GM12878 (cell line): Measurements from ENCODE around the gene CEACAM21. TPM values are rescaled to one million over a fixed set of nuclear protein-coding genes. Genes with fewer than 3 reads are reported as not detected.

Source experiments
- ATAC-seq: fragments of 200-7000 bp; cut with Tn5 transposase; 3 replicates; pipeline ENCODE4 v1.9.1; 2020; ENCODE audit warnings: mild to moderate bottlenecking, moderate library complexity
- BruUV-seq: library from RNA; stranded (reverse); fragments of 400-500 nt; replicated peaks from 2 replicates; lab custom pipeline; 2021; lab: Mats Ljungman, UMichigan
- CTCF ChIA-PET: fragments of 300-600 bp; sonication (Branson Sonifier 250); formaldehyde crosslinking; extraction: SDS; loops from one replicate; lab custom pipeline; 2021; ENCODE audit warnings: inconsistent platforms; lab: Yijun Ruan, JAX
- POLR2A ChIA-PET: fragments of 350-600 bp; formaldehyde crosslinking; extraction: SDS; loops from one replicate; lab custom pipeline; 2021; ENCODE audit warnings: inconsistent platforms; lab: Charles Lee
- RAD21 ChIA-PET: fragments of 300-600 bp; sonication (Branson Sonifier 250); formaldehyde crosslinking; loops from one replicate; lab custom pipeline; 2023; ENCODE audit warnings: antibody characterized with exemption; ENCODE audit not compliant: unreplicated experiment; lab: Charles Lee
- SMC1A ChIA-PET: fragments of 300-600 bp; sonication (Branson Sonifier 250); formaldehyde crosslinking; loops from one replicate; lab custom pipeline; 2023; ENCODE audit not compliant: unreplicated experiment, uncharacterized antibody; lab: Charles Lee
- DNase-seq: peaks from one replicate; pipeline ENCODE4 v3.0.0-alpha.2; 2011; ENCODE audit warnings: low read depth, low spot score
- FAIRE-seq: peaks from 3 replicates; lab custom pipeline; 2011; peaks lifted over from hg19 to GRCh38; lab: Jason Lieb, UNC
- H2AFZ ChIP-seq: 2 replicates; pipeline ENCODE4 v1.6.0; 2011; ENCODE audit warnings: low read depth, low read length, control low read depth; ENCODE audit not compliant: control insufficient read depth
- H3K27ac ChIP-seq: 2 replicates; pipeline ENCODE4 v1.5.1; 2011; ENCODE audit warnings: control low read depth; ENCODE audit not compliant: control insufficient read depth, insufficient read depth
- H3K27me3 ChIP-seq, 2 experiments: replicated peaks in 1 of 2; 2 replicates each; pipeline versions ENCODE4 v1.6.0 to v1.6.1; 2011; ENCODE audit warnings: low read length in 1 of 2; ENCODE audit not compliant: control insufficient read depth in 2 of 2, insufficient read depth in 2 of 2
- H3K36me3 ChIP-seq, 2 experiments: 2 replicates each; pipeline ENCODE4 v1.5.1; 2011; ENCODE audit warnings: low read length in 1 of 2; ENCODE audit not compliant: control insufficient read depth in 2 of 2, insufficient read depth in 2 of 2
- H3K4me1 ChIP-seq: 2 replicates; pipeline ENCODE4 v1.6.1; 2011; ENCODE audit warnings: mild to moderate bottlenecking, low read length, moderate library complexity, mixed read lengths; ENCODE audit not compliant: control insufficient read depth, insufficient read depth
- H3K4me2 ChIP-seq: 2 replicates; pipeline ENCODE4 v1.6.0; 2011; ENCODE audit warnings: control low read depth; ENCODE audit not compliant: control insufficient read depth, insufficient read depth
- H3K4me3 ChIP-seq: fragments of 200-600 bp; sonication (generic); 2 replicates; pipeline ENCODE4 v1.5.1; 2016
- H3K79me2 ChIP-seq: 2 replicates; pipeline ENCODE4 v1.6.0; 2011; ENCODE audit warnings: low read length; ENCODE audit not compliant: control insufficient read depth, insufficient read depth
- H3K9ac ChIP-seq: 2 replicates; pipeline ENCODE4 v1.8.0; 2011; ENCODE audit warnings: low read length, control low read depth, mixed read lengths; ENCODE audit not compliant: control insufficient read depth, insufficient read depth
- H3K9me3 ChIP-seq: replicated peaks from 3 replicates; pipeline ENCODE4 v1.5.1; 2011; ENCODE audit warnings: mild to moderate bottlenecking, low read length; ENCODE audit not compliant: control insufficient read depth, insufficient read depth
- H4K20me1 ChIP-seq: 2 replicates; pipeline ENCODE4 v1.6.0; 2011; ENCODE audit not compliant: control insufficient read depth, insufficient read depth
- CHD2 ChIP-seq: IDR thresholded peaks from 2 replicates; pipeline ENCODE4 v1.6.1; 2011; ENCODE audit warnings: low read depth, low read length, improper control_type of control experiment, borderline replicate concordance
- GATAD2B ChIP-seq: fragments of 450-650 bp; conservative IDR thresholded peaks from 2 replicates; pipeline ENCODE4 v1.6.1; 2017; ENCODE audit warnings: low read depth, mild to moderate bottlenecking, moderate library complexity
- HCFC1 ChIP-seq: fragments of 150-350 bp; IDR thresholded peaks from 2 replicates; pipeline ENCODE4 v1.6.1; 2014; ENCODE audit warnings: low read length
- HDAC2 ChIP-seq: fragments of 200-600 bp; sonication (generic); IDR thresholded peaks from 2 replicates; pipeline ENCODE4 v1.6.1; 2017
- NFXL1 ChIP-seq: fragments of 450-650 bp; IDR thresholded peaks from 2 replicates; pipeline ENCODE4 v1.6.1; 2017; ENCODE audit warnings: antibody characterized with exemption, mild to moderate bottlenecking, borderline replicate concordance
- NR2F1 ChIP-seq: fragments of 450-650 bp; conservative IDR thresholded peaks from 2 replicates; pipeline ENCODE4 v1.6.1; 2017; ENCODE audit warnings: mild to moderate bottlenecking
- POLR2AphosphoS5 ChIP-seq: IDR thresholded peaks from 2 replicates; pipeline ENCODE4 v1.6.1; 2011; ENCODE audit warnings: mild to moderate bottlenecking, low read length, inconsistent platforms
- RAD21 ChIP-seq: IDR thresholded peaks from 2 replicates; pipeline ENCODE4 v1.6.1; 2011; ENCODE audit warnings: mild to moderate bottlenecking, low read depth, low read length, moderate library complexity; ENCODE audit not compliant: insufficient read depth
- RB1 ChIP-seq: fragments of 450-650 bp; formaldehyde crosslinking; IDR thresholded peaks from 2 replicates; pipeline ENCODE4 v1.6.1; 2017; ENCODE audit warnings: mild to moderate bottlenecking, borderline replicate concordance
- SMC3 ChIP-seq: IDR thresholded peaks from 2 replicates; pipeline ENCODE4 v1.6.1; 2011; ENCODE audit warnings: low read length, improper control_type of control experiment, borderline replicate concordance
- STAT3 ChIP-seq: IDR thresholded peaks from 2 replicates; pipeline ENCODE4 v1.6.1; 2011; ENCODE audit warnings: low read depth, low read length, improper control_type of control experiment
- TCF3 ChIP-seq: IDR thresholded peaks from 2 replicates; pipeline ENCODE4 v1.6.1; 2012; ENCODE audit warnings: low read depth, mild to moderate bottlenecking, low read length, borderline replicate concordance; ENCODE audit not compliant: insufficient read depth
- ZSCAN29 ChIP-seq: fragments of 450-650 bp; IDR thresholded peaks from 2 replicates; pipeline ENCODE4 v1.6.1; 2017; ENCODE audit warnings: mild to moderate bottlenecking, moderate library complexity
- WGBS: methylation state at CpG from one replicate; pipeline ENCODE4 v1.1.6; 2016; ENCODE audit warnings: low lambda C conversion rate; ENCODE audit not compliant: insufficient replicate concordance, insufficient coverage; ENCODE audit errors: missing lambda C conversion rate; 5-methylcytosine and 5-hydroxymethylcytosine counted together
- in situ Hi-C: fragments of 300-500 bp; cut with MboI; formaldehyde crosslinking; loops from 9 replicates; pipeline ENCODE4 v1.14.3; 2018; ENCODE audit warnings: mixed read lengths
- intact Hi-C: fragments of 100-400 bp; cut with micrococcal nuclease; formaldehyde crosslinking; loops from one replicate; pipeline ENCODE4 v1.14.2; 2022; ENCODE audit not compliant: unreplicated experiment
- polyA plus RNA-seq, 11 experiments: library from polyadenylated mRNA; depleted of rRNA in 4 of 11; unstranded in 6 of 11; stranded (reverse) in 5 of 11; fragments of >200 nt; fragmentation: Nextera tagmentation in 4 of 11; fragmentation: Illumina TruSeq in 1 of 11; extraction: Ambion mirVana in 4 of 11; extraction: Trizol in 1 of 11; gene quantifications; 1 replicate in 1 of 11; 2 replicates in 10 of 11; pipeline versions ENCODE4 v1.2.1 to v1.2.3, GENCODE V29; 2011 to 2016; ENCODE audit warnings: inconsistent platforms in 2 of 11, missing spikeins in 2 of 11, low read depth in 1 of 11
- total RNA-seq, 4 experiments: library from RNA; depleted of rRNA in 3 of 4; stranded (reverse); fragments of >200 nt in 3 of 4; fragmentation: Illumina TruSeq in 1 of 4; extraction: Trizol in 1 of 4; gene quantifications; 2 replicates each; pipeline versions ENCODE4 v1.2.1 to v1.2.3, GENCODE V29; 2013 to 2021
- TF ChIP-seq, protein P1 (sequence below), 3 experiments: IDR thresholded peaks in 2 of 3; conservative IDR thresholded peaks in 1 of 3; 2 replicates each; pipeline ENCODE4 v1.5.1; 2011; ENCODE audit warnings: low read depth in 3 of 3, low read length in 3 of 3, mild to moderate bottlenecking in 3 of 3, control low read depth in 2 of 3, moderate library complexity in 2 of 3, inconsistent platforms in 1 of 3, mixed read lengths in 1 of 3; ENCODE audit not compliant: control insufficient read depth in 2 of 3, insufficient read depth in 1 of 3; ENCODE audit errors: extremely low read depth in 1 of 3
- TF ChIP-seq, protein P2 (sequence below): fragments of 150-350 bp; IDR thresholded peaks from 2 replicates; pipeline ENCODE4 v1.6.1; 2014; ENCODE audit warnings: mild to moderate bottlenecking, low read depth, low read length
- TF ChIP-seq, protein P3 (sequence below): IDR thresholded peaks from 2 replicates; pipeline ENCODE4 v1.6.1; 2011; ENCODE audit warnings: low read depth, low read length, improper control_type of control experiment, borderline replicate concordance

CEACAM21 gene
- total and polyA plus RNA-seq, 10 of the 15 experiments (the other 5 are each of a cell fraction or from before 2014, with no cell fraction given) = 0.87 to 13.6 (median 8.1) TPM

DNA sequence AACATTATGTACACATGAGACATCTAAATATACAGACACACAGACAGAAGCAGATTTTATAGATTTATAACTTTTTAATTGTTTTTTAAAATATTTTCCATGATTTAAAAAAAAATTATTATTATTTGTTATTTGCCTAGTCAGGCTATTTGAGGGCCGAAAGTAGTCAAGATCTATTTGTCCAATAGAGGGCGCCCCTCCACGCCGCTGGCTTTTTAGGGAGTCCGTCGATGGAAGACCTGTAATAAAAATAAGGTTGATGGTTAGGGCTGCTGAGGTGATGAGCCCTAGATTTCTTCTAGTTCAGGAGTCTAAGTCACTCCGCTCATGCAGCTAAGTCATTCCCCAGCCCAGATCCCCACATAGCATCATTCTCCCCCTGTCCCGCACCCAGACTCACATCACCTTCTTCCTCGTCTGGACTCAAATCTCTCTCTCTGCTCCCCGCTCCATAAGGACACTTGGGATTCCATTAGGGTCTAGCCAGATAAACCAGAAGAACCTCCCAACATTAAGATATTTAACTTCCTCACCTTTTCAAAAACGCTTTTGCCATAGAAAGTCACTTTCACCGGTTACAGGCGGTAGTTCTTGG, 33.9 kb upstream of the CEACAM21 start:
- POLR2A ChIA-PET = interaction anchor here (0.6 kb wide), 2 partner anchors 63 to 97 kb away, joined by 3 read pairs; no protein-coding TSS in a partner anchor
- Histone ChIP-seq H3K27ac (no peak overlapping the region), H3K4me3 (no peak overlapping the region), H3K4me1 (peaks cover 26% of the 10 kb centered on the region), H3K9ac (no peak overlapping the region), H4K20me1 (no peaks in the 10 kb centered on the region), H3K4me2 (no peak overlapping the region), H3K79me2 (no peaks in the 10 kb centered on the region), H3K27me3 (no peaks in the 10 kb centered on the region), H3K36me3 (no peaks in the 10 kb centered on the region), H3K9me3 (no peaks in the 10 kb centered on the region; the same call in 2 of the 3 replicates), H2AFZ (peak overlapping the region; percentile 51)
- RAD21 ChIA-PET = interaction anchor here (0.6 to 2.3 kb wide), 5 partner anchors 12 to 24 kb away, joined by 3 to 12 read pairs (median 4); no protein-coding TSS in a partner anchor
- in situ Hi-C loops = no loop called here
- CTCF ChIA-PET = interaction anchor here (0.8 to 15.8 kb wide), 8 partner anchors 8 to 104 kb away, joined by 3 to 549 read pairs (median 4); partner anchors contain the start of gene CEACAM21
- 44% methylated on average over 13 of the region's 13 CpGs for whole genome bisulfite sequencing
- no peak for FAIRE-seq
- SMC1A ChIA-PET = interaction anchor here (0.7 to 17.5 kb wide), 6 partner anchors 10 to 93 kb away, joined by 3 to 305 read pairs (median 6); no protein-coding TSS in a partner anchor
- no peak for DNase-seq
- no TSS peak for BruUV-seq
- ATAC-seq = peak; percentile 49; the same call in 2 of the 3 replicates
- intact Hi-C loops = loop anchor here (1.0 kb wide), 1 partner anchor 21 kb away; no protein-coding TSS in a partner anchor
- TF ChIP-seq POLR2AphosphoS5 = no peak
- TF ChIP-seq, protein P1, sequence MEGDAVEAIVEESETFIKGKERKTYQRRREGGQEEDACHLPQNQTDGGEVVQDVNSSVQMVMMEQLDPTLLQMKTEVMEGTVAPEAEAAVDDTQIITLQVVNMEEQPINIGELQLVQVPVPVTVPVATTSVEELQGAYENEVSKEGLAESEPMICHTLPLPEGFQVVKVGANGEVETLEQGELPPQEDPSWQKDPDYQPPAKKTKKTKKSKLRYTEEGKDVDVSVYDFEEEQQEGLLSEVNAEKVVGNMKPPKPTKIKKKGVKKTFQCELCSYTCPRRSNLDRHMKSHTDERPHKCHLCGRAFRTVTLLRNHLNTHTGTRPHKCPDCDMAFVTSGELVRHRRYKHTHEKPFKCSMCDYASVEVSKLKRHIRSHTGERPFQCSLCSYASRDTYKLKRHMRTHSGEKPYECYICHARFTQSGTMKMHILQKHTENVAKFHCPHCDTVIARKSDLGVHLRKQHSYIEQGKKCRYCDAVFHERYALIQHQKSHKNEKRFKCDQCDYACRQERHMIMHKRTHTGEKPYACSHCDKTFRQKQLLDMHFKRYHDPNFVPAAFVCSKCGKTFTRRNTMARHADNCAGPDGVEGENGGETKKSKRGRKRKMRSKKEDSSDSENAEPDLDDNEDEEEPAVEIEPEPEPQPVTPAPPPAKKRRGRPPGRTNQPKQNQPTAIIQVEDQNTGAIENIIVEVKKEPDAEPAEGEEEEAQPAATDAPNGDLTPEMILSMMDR (IDR thresholded peaks at IDR 0.05 in 2 of 3, conservative IDR thresholded peaks at IDR 0.05 in 1 of 3; ENCODE audit: control insufficient read depth in 2 of 3, extremely low read depth in 1 of 3, insufficient read depth in 1 of 3, low read depth in 3 of 3, low read length in 3 of 3) = peak; percentile 69 to 74 (median 71)
- TF ChIP-seq, protein P2, sequence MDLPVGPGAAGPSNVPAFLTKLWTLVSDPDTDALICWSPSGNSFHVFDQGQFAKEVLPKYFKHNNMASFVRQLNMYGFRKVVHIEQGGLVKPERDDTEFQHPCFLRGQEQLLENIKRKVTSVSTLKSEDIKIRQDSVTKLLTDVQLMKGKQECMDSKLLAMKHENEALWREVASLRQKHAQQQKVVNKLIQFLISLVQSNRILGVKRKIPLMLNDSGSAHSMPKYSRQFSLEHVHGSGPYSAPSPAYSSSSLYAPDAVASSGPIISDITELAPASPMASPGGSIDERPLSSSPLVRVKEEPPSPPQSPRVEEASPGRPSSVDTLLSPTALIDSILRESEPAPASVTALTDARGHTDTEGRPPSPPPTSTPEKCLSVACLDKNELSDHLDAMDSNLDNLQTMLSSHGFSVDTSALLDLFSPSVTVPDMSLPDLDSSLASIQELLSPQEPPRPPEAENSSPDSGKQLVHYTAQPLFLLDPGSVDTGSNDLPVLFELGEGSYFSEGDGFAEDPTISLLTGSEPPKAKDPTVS = no peak
- no peak for TF ChIP-seq GATAD2B
- no peak for TF ChIP-seq STAT3
- no peak for TF ChIP-seq HDAC2
- TF ChIP-seq NR2F1 = no peak
- TF ChIP-seq CHD2 = no peak
- no peak for TF ChIP-seq HCFC1
- no peak for TF ChIP-seq NFXL1
- TF ChIP-seq RB1 = peak; percentile 28; the same call in 1 of the 2 replicates
- TF ChIP-seq TCF3 = no peak
- peak; percentile 84 for TF ChIP-seq SMC3
- TF ChIP-seq, protein P3, sequence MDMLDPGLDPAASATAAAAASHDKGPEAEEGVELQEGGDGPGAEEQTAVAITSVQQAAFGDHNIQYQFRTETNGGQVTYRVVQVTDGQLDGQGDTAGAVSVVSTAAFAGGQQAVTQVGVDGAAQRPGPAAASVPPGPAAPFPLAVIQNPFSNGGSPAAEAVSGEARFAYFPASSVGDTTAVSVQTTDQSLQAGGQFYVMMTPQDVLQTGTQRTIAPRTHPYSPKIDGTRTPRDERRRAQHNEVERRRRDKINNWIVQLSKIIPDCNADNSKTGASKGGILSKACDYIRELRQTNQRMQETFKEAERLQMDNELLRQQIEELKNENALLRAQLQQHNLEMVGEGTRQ = no peak
- no peak for TF ChIP-seq ZSCAN29
- peak; percentile 85 for TF ChIP-seq RAD21
